HepG2 (cell line): Measurements from ENCODE around the gene C3orf22. TPM values are rescaled to one million over a fixed set of nuclear protein-coding genes. Genes with fewer than 3 reads are reported as not detected.

ENCODE experiments used
- ATAC-seq: fragments of 200-7000 bp; cut with Tn5 transposase; 3 replicates; pipeline ENCODE4 v1.9.1; 2020; ENCODE audit warnings: mild to moderate bottlenecking, moderate library complexity
- BruUV-seq: library from RNA; stranded (reverse); fragments of 400-500 nt; replicated peaks from 2 replicates; lab custom pipeline; 2021; lab: Mats Ljungman, UMichigan
- CTCF ChIA-PET: fragments of 300-600 bp; formaldehyde crosslinking; extraction: SDS; loops from one replicate; lab custom pipeline; 2021; ENCODE audit warnings: low total read pairs, inconsistent platforms, low intra/inter-chr PET ratio; lab: Yijun Ruan, JAX
- POLR2A ChIA-PET: fragments of 350-600 bp; sonication (Branson Sonifier 250); formaldehyde crosslinking; loops from one replicate; lab custom pipeline; 2020; ENCODE audit warnings: antibody characterized with exemption, inconsistent platforms; lab: Yijun Ruan, JAX
- DNase-seq: peaks from one replicate; pipeline ENCODE4 v3.0.0-alpha.2; 2015; ENCODE audit warnings: low spot score
- FAIRE-seq: peaks from 3 replicates; lab custom pipeline; 2011; peaks lifted over from hg19 to GRCh38; lab: Jason Lieb, UNC
- H2AFZ ChIP-seq: one replicate; pipeline ENCODE4 v1.6.1; 2011; ENCODE audit warnings: low read length, inconsistent platforms
- H3K27ac ChIP-seq: fragments of 300-600 bp; 3 replicates; pipeline ENCODE4 v1.8.0; 2011; ENCODE audit warnings: mixed run types, mild to moderate bottlenecking, mixed read lengths, low read length, inconsistent platforms; ENCODE audit not compliant: insufficient read depth; ENCODE audit errors: extremely low read length
- H3K27me3 ChIP-seq, 2 experiments: fragments of 200-600 bp in 1 of 2; 2 replicates in 1 of 2; 3 replicates in 1 of 2; pipeline versions ENCODE4 v1.6.0 to v1.8.0; 2011; ENCODE audit warnings: low read length in 2 of 2, mild to moderate bottlenecking in 2 of 2, moderate library complexity in 2 of 2, inconsistent platforms in 1 of 2; ENCODE audit not compliant: insufficient read depth in 2 of 2, control insufficient read depth in 1 of 2
- H3K36me3 ChIP-seq, 2 experiments: fragments of 200-600 bp in 1 of 2; replicated peaks in 1 of 2; 2 replicates in 1 of 2; 3 replicates in 1 of 2; pipeline versions ENCODE4 v1.5.1 to v1.8.0; 2011; ENCODE audit warnings: low read length in 2 of 2, inconsistent platforms in 1 of 2; ENCODE audit not compliant: insufficient read depth in 2 of 2, control insufficient read depth in 1 of 2
- H3K4me1 ChIP-seq: 2 replicates; pipeline ENCODE4 v1.5.1; 2012; ENCODE audit warnings: low read length, inconsistent platforms; ENCODE audit not compliant: insufficient read depth
- H3K4me2 ChIP-seq: 2 replicates; pipeline ENCODE4 v1.6.0; 2011; ENCODE audit warnings: low read depth, low read length, inconsistent platforms
- H3K4me3 ChIP-seq, 3 experiments: fragments of 200-600 bp in 1 of 3; sonication (generic), shearing (Covaris generic) in 1 of 3; replicated peaks in 1 of 3; 2 replicates each; pipeline ENCODE4 v1.5.1; 2011 to 2016; ENCODE audit warnings: low read length in 3 of 3, inconsistent platforms in 2 of 3, low read depth in 2 of 3, mild to moderate bottlenecking in 2 of 3, control low read depth in 1 of 3, mixed read lengths in 1 of 3; ENCODE audit not compliant: insufficient read depth in 1 of 3
- H3K79me2 ChIP-seq: one replicate; pipeline ENCODE4 v1.6.1; 2011; ENCODE audit warnings: low read length, inconsistent platforms; ENCODE audit not compliant: insufficient read depth
- H3K9ac ChIP-seq: 2 replicates; pipeline ENCODE4 v1.6.0; 2011; ENCODE audit warnings: mild to moderate bottlenecking, low read depth, low read length, inconsistent platforms; ENCODE audit not compliant: insufficient read depth
- H3K9me3 ChIP-seq: 2 replicates; pipeline ENCODE4 v1.5.1; 2012; ENCODE audit warnings: mild to moderate bottlenecking, low read length
- H4K20me1 ChIP-seq: 2 replicates; pipeline ENCODE4 v1.6.0; 2011; ENCODE audit warnings: inconsistent platforms, mild to moderate bottlenecking, low read length, moderate library complexity; ENCODE audit not compliant: insufficient read depth
- AHR ChIP-seq: IDR thresholded peaks from 2 replicates; pipeline ENCODE4 v1.6.1; 2018; ENCODE audit warnings: missing genetic modification reagents, missing compliant biosample characterization
- ELF1 ChIP-seq: sonication (generic); formaldehyde crosslinking; IDR thresholded peaks from 2 replicates; pipeline ENCODE4 v1.4.0; 2020; ENCODE audit warnings: missing genetic modification reagents
- GATA4 ChIP-seq: sonication (generic); IDR thresholded peaks from 2 replicates; pipeline ENCODE4 v1.6.1; 2016; ENCODE audit warnings: antibody characterized with exemption, low read depth, borderline replicate concordance
- GTF3A ChIP-seq: sonication (generic); formaldehyde crosslinking; conservative IDR thresholded peaks from 2 replicates; pipeline ENCODE4 v1.4.0; 2020; ENCODE audit warnings: mild to moderate bottlenecking, missing genetic modification reagents
- GZF1 ChIP-seq: sonication (generic); formaldehyde crosslinking; IDR thresholded peaks from 2 replicates; pipeline ENCODE4 v1.5.1; 2020; ENCODE audit warnings: mild to moderate bottlenecking, missing genetic modification reagents
- MATR3 ChIP-seq: sonication (generic); formaldehyde crosslinking; IDR thresholded peaks from 2 replicates; pipeline ENCODE4 v1.4.0; 2020; ENCODE audit warnings: missing genetic modification reagents
- MAZ ChIP-seq, 2 experiments: sonication (generic) in 1 of 2; formaldehyde crosslinking in 1 of 2; IDR thresholded peaks; 2 replicates each; pipeline versions ENCODE4 v1.5.0 to v1.6.1; 2012 to 2020; ENCODE audit warnings: low read depth in 2 of 2, mild to moderate bottlenecking in 2 of 2, borderline replicate concordance in 1 of 2, improper control_type of control experiment in 1 of 2, low read length in 1 of 2, missing genetic modification reagents in 1 of 2, moderate library complexity in 1 of 2
- NCOA5 ChIP-seq: sonication (generic); formaldehyde crosslinking; IDR thresholded peaks from 2 replicates; pipeline ENCODE4 v1.4.0; 2020; ENCODE audit warnings: missing genetic modification reagents
- NFE2L1 ChIP-seq: sonication (generic); formaldehyde crosslinking; IDR thresholded peaks from 2 replicates; pipeline ENCODE4 v1.4.0; 2020; ENCODE audit warnings: missing genetic modification reagents, mild to moderate bottlenecking, borderline replicate concordance
- NFRKB ChIP-seq: fragments of 450-650 bp; IDR thresholded peaks from 2 replicates; pipeline ENCODE4 v1.6.1; 2017
- POLR2AphosphoS5 ChIP-seq: IDR thresholded peaks from 2 replicates; pipeline ENCODE4 v1.6.1; 2012; ENCODE audit warnings: low read depth, low read length
- RARG ChIP-seq: sonication (generic); formaldehyde crosslinking; IDR thresholded peaks from 2 replicates; pipeline ENCODE4 v1.4.0; 2020; ENCODE audit warnings: low read depth, mild to moderate bottlenecking, missing genetic modification reagents
- SIN3B ChIP-seq: fragments of 150-350 bp; IDR thresholded peaks from 2 replicates; pipeline ENCODE4 v1.6.1; 2014; ENCODE audit warnings: low read length
- ZFP1 ChIP-seq: IDR thresholded peaks from 2 replicates; pipeline ENCODE4 v1.6.1; 2016
- ZNF160 ChIP-seq: sonication (generic); formaldehyde crosslinking; IDR thresholded peaks from 2 replicates; pipeline ENCODE4 v1.8.0; 2022; ENCODE audit warnings: mild to moderate bottlenecking, inconsistent platforms, missing genetic modification reagents
- ZNF180 ChIP-seq: sonication (generic); formaldehyde crosslinking; IDR thresholded peaks from 2 replicates; pipeline ENCODE4 v1.4.0; 2020; ENCODE audit warnings: low read depth, missing genetic modification reagents, borderline replicate concordance
- ZNF20 ChIP-seq: sonication (generic); formaldehyde crosslinking; IDR thresholded peaks from 2 replicates; pipeline ENCODE4 v1.4.0; 2020; ENCODE audit warnings: mild to moderate bottlenecking, moderate library complexity, missing genetic modification reagents
- ZNF234 ChIP-seq: sonication (generic); formaldehyde crosslinking; conservative IDR thresholded peaks from 2 replicates; pipeline ENCODE4 v1.5.1; 2020; ENCODE audit warnings: mild to moderate bottlenecking, missing genetic modification reagents
- ZNF3 ChIP-seq: IDR thresholded peaks from 2 replicates; pipeline ENCODE4 v1.7.0; 2017; ENCODE audit warnings: inconsistent platforms
- ZNF546 ChIP-seq: sonication (generic); formaldehyde crosslinking; conservative IDR thresholded peaks from 2 replicates; pipeline ENCODE4 v1.8.1; 2023; ENCODE audit warnings: mild to moderate bottlenecking, missing genetic modification reagents
- ZNF678 ChIP-seq: sonication (generic); formaldehyde crosslinking; IDR thresholded peaks from 2 replicates; pipeline ENCODE4 v1.4.0; 2020; ENCODE audit warnings: mild to moderate bottlenecking, missing genetic modification reagents
- WGBS: methylation state at CpG from one replicate; pipeline ENCODE4 v1.1.6; 2017; ENCODE audit warnings: low lambda C conversion rate; 5-methylcytosine and 5-hydroxymethylcytosine counted together
- in situ Hi-C: cut with HindIII; loops from 2 replicates; pipeline ENCODE4 v1.10.0; 2017; ENCODE audit warnings: low pct_unique_long_range_greater_than_20kb; ENCODE audit not compliant: extremely low pct_ligation_motif_present
- intact Hi-C: fragments of 100-400 bp; cut with micrococcal nuclease; formaldehyde crosslinking; loops from one replicate; pipeline ENCODE4 v1.10.0; 2022; ENCODE audit not compliant: unreplicated experiment
- polyA plus RNA-seq, 8 experiments: library from polyadenylated mRNA; depleted of rRNA in 3 of 8; stranded (reverse) in 7 of 8; unstranded in 1 of 8; fragments of >200 nt; fragmentation: Illumina TruSeq in 4 of 8; extraction: Trizol in 4 of 8; gene quantifications; 2 replicates each; pipeline versions ENCODE4 v1.2.1 to v1.2.3, GENCODE V29; 2011 to 2016; ENCODE audit warnings: low read depth in 4 of 8, missing spikeins in 1 of 8, mixed read lengths in 1 of 8; ENCODE audit not compliant: insufficient read depth in 1 of 8
- total RNA-seq, 5 experiments: library from RNA; depleted of rRNA; stranded (reverse); fragments of >200 nt; fragmentation: Illumina TruSeq; extraction: Trizol; gene quantifications; 2 replicates each; pipeline ENCODE4 v1.2.3, GENCODE V29; 2016; ENCODE audit warnings: low read depth in 1 of 5
- TF ChIP-seq, protein P1 (sequence below): sonication (generic); formaldehyde crosslinking; IDR thresholded peaks from 2 replicates; pipeline ENCODE4 v1.4.0; 2020; ENCODE audit warnings: low read depth, mild to moderate bottlenecking, missing genetic modification reagents
- TF ChIP-seq, protein P2 (sequence below): sonication (generic); formaldehyde crosslinking; IDR thresholded peaks from 2 replicates; pipeline ENCODE4 v1.5.1; 2020; ENCODE audit warnings: missing genetic modification reagents, mild to moderate bottlenecking, borderline replicate concordance
- TF ChIP-seq, protein P3 (sequence below): sonication (generic); formaldehyde crosslinking; conservative IDR thresholded peaks from 2 replicates; pipeline ENCODE4 v1.8.0; 2022; ENCODE audit warnings: missing genetic modification reagents

C3orf22 gene
- total and polyA plus RNA-seq, 2 of the 13 experiments (the other 11 are each of a cell fraction or from before 2014, with no cell fraction given) = not detected

DNA sequence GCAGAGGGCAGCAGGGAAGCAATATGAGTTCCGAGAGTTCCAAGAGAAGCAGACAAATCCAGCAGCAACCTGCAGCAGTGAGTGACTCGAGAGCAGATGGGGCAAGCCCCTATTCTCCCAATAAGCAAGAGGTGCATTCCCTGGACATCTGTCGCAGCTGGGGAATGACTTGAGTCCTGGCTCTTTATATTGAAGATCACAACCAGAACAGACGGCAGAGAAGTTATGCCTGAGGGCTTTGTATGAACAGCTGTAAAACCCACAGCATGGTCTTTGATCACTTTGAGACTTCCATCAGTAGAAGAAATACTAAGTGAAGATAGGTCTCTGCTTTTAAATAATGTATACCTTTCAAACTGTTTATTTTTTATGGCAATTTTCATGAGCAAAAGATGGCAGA, 23.6 kb upstream of the C3orf22 start:
- POLR2A ChIA-PET = no interaction called here
- BruUV-seq = no TSS peak
- FAIRE-seq = no peak

DNA sequence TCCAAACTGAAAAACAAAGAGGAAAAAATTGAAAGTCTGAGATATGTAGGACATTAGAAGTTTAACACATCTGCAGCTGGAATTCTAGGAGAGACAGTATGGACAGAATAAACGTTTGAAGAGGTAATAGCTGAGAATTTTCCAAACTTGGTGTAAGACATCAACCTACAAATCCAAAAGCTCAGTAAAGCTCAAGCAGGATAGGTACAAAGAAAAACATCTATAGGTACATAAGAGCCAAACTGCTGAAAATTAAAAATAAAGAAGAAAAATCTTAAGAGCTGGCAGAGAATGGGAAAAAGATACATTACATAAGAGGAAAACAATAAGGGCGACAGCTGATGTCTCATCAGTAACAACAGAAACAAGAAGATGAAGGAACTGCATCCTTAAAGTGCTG, 22.8 kb upstream of the C3orf22 start:
- Histone ChIP-seq H3K79me2 (no peaks in the 10 kb centered on the region), H3K36me3 (no peaks in the 10 kb centered on the region), H3K27ac (no peak overlapping the region), H3K27me3 (no peaks in the 10 kb centered on the region; a peak in 2 of 5 replicates), H3K4me1 (0 out of 2 replicates have a peak, but pooled peaks cover 3% of the 10 kb centered on the region), H4K20me1 (no peaks in the 10 kb centered on the region), H2AFZ (no peak overlapping the region), H3K9me3 (no peaks in the 10 kb centered on the region), H3K4me2 (no peak overlapping the region), H3K4me3 (no peak overlapping the region), H3K9ac (no peak overlapping the region)
- intact Hi-C loops = no loop called here
- WGBS = 25% methylated on average over 2 of the region's 2 CpGs
- POLR2A ChIA-PET = no interaction called here
- CTCF ChIA-PET = no interaction called here
- FAIRE-seq (no peak), DNase-seq (no peak), ATAC-seq (no peak)
- in situ Hi-C loops = no loop called here
- BruUV-seq = no TSS peak
- TF ChIP-seq ZNF678 (CRISPR knock-in tag) = no peak
- no peak for TF ChIP-seq GZF1 (CRISPR knock-in tag)
- TF ChIP-seq ZNF160 (CRISPR knock-in tag) = no peak
- TF ChIP-seq, protein P1, sequence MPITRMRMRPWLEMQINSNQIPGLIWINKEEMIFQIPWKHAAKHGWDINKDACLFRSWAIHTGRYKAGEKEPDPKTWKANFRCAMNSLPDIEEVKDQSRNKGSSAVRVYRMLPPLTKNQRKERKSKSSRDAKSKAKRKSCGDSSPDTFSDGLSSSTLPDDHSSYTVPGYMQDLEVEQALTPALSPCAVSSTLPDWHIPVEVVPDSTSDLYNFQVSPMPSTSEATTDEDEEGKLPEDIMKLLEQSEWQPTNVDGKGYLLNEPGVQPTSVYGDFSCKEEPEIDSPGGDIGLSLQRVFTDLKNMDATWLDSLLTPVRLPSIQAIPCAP = no peak
- no peak for TF ChIP-seq ELF1 (CRISPR knock-in tag)
- no peak for TF ChIP-seq ZNF20 (CRISPR knock-in tag)
- TF ChIP-seq NCOA5 (CRISPR knock-in tag) = no peak
- no peak for TF ChIP-seq RARG
- TF ChIP-seq SIN3B = no peak
- no peak for TF ChIP-seq MATR3
- TF ChIP-seq, protein P2, sequence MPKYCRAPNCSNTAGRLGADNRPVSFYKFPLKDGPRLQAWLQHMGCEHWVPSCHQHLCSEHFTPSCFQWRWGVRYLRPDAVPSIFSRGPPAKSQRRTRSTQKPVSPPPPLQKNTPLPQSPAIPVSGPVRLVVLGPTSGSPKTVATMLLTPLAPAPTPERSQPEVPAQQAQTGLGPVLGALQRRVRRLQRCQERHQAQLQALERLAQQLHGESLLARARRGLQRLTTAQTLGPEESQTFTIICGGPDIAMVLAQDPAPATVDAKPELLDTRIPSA = no peak
- no peak for TF ChIP-seq POLR2AphosphoS5
- TF ChIP-seq ZFP1 (CRISPR knock-in tag) = no peak
- TF ChIP-seq, protein P3, sequence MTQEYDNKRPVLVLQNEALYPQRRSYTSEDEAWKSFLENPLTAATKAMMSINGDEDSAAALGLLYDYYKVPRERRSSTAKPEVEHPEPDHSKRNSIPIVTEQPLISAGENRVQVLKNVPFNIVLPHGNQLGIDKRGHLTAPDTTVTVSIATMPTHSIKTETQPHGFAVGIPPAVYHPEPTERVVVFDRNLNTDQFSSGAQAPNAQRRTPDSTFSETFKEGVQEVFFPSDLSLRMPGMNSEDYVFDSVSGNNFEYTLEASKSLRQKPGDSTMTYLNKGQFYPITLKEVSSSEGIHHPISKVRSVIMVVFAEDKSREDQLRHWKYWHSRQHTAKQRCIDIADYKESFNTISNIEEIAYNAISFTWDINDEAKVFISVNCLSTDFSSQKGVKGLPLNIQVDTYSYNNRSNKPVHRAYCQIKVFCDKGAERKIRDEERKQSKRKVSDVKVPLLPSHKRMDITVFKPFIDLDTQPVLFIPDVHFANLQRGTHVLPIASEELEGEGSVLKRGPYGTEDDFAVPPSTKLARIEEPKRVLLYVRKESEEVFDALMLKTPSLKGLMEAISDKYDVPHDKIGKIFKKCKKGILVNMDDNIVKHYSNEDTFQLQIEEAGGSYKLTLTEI (CRISPR knock-in tag) = no peak
- no peak for TF ChIP-seq NFRKB

More for the DNA sequence above, 23.6 kb upstream of the C3orf22 start:
- no peaks in the 10 kb centered on the region for H3K9me3 ChIP-seq
- no peak overlapping the region for H3K9ac ChIP-seq
- H3K27me3 ChIP-seq = no peaks in the 10 kb centered on the region; a peak in 2 of 5 replicates
- no peak overlapping the region for H3K4me3 ChIP-seq
- intact Hi-C loops = no loop called here
- H4K20me1 ChIP-seq = no peaks in the 10 kb centered on the region
- H3K36me3 ChIP-seq = no peaks in the 10 kb centered on the region
- H3K27ac ChIP-seq = no peak overlapping the region
- TF ChIP-seq ZNF546 (CRISPR knock-in tag) = no peak
- TF ChIP-seq ZNF234 (CRISPR knock-in tag) = no peak
- no peak for TF ChIP-seq GATA4
- no peak for TF ChIP-seq ZNF180
- TF ChIP-seq MAZ (IDR thresholded peaks at IDR 0.05; ENCODE audit: borderline replicate concordance, low read depth, low read length) = no peak
- no peak for TF ChIP-seq MAZ (CRISPR knock-in tag; IDR thresholded peaks at IDR 0.05; ENCODE audit: low read depth)
- no peak for TF ChIP-seq AHR (CRISPR knock-in tag)
- TF ChIP-seq GTF3A (CRISPR knock-in tag) = no peak
- TF ChIP-seq NFE2L1 (CRISPR knock-in tag) = no peak
- no peak for TF ChIP-seq ZNF3 (CRISPR knock-in tag)
- no peak overlapping the region for H3K4me2 ChIP-seq
- DNase-seq (no peak), ATAC-seq (no peak)
- CTCF ChIA-PET = no interaction called here
- no peaks in the 10 kb centered on the region for H3K79me2 ChIP-seq
- 63% methylated on average over 3 of the region's 4 CpGs for WGBS
- H2AFZ ChIP-seq = no peak overlapping the region
- in situ Hi-C loops = no loop called here
- H3K4me1 ChIP-seq = 0 out of 2 replicates have a peak, but pooled peaks cover 2% of the 10 kb centered on the region
